Liver (tissue), 3 donors: Measurements from ENCODE around the gene PROCA1.

ENCODE experiments used
- CTCF ChIP-seq: fragments of 150-350 bp; IDR thresholded peaks from 2 replicates; pipeline ENCODE4 v1.5.1; 2017; ENCODE audit warnings: improper control_type of control experiment, low read depth, low read length; ENCODE audit not compliant: missing input control
- EGR1 ChIP-seq, 2 donors: IDR thresholded peaks; 2 replicates each; pipeline ENCODE4 v1.6.1; 2016 to 2018; ENCODE audit warnings: antibody characterized with exemption in 2 of 2, low read depth in 2 of 2
- FOXA1 ChIP-seq: IDR thresholded peaks from 2 replicates; pipeline ENCODE4 v1.6.1; 2016; ENCODE audit warnings: antibody characterized with exemption
- GABPA ChIP-seq, 2 donors: IDR thresholded peaks in 1 of 2; conservative IDR thresholded peaks in 1 of 2; 2 replicates each; pipeline ENCODE4 v1.6.1; 2016; ENCODE audit warnings: antibody characterized with exemption in 2 of 2, mild to moderate bottlenecking in 1 of 2, moderate library complexity in 1 of 2
- HNF4A ChIP-seq, 2 donors: conservative IDR thresholded peaks; 2 replicates each; pipeline ENCODE4 v1.6.1; 2016; ENCODE audit warnings: antibody characterized with exemption in 2 of 2, mild to moderate bottlenecking in 2 of 2
- HNF4G ChIP-seq: IDR thresholded peaks from 2 replicates; pipeline ENCODE4 v1.6.1; 2016; ENCODE audit warnings: antibody characterized with exemption
- MAX ChIP-seq: IDR thresholded peaks from 2 replicates; pipeline ENCODE4 v1.6.1; 2016; ENCODE audit warnings: antibody characterized with exemption
- RAD21 ChIP-seq, 2 donors: IDR thresholded peaks; 2 replicates each; pipeline ENCODE4 v1.6.1; 2016; ENCODE audit warnings: antibody characterized with exemption in 2 of 2, mild to moderate bottlenecking in 2 of 2
- REST ChIP-seq: IDR thresholded peaks from 2 replicates; pipeline ENCODE4 v1.6.1; 2016; ENCODE audit warnings: antibody characterized with exemption, mild to moderate bottlenecking
- RXRA ChIP-seq, 2 donors: IDR thresholded peaks; 2 replicates each; pipeline ENCODE4 v1.6.1; 2017 to 2018; ENCODE audit warnings: antibody characterized with exemption in 2 of 2, mild to moderate bottlenecking in 1 of 2
- SP1 ChIP-seq: IDR thresholded peaks from 2 replicates; pipeline ENCODE4 v1.6.1; 2018; ENCODE audit warnings: antibody characterized with exemption, mild to moderate bottlenecking
- TAF1 ChIP-seq: conservative IDR thresholded peaks from 2 replicates; pipeline ENCODE4 v1.6.1; 2016; ENCODE audit warnings: antibody characterized with exemption, mild to moderate bottlenecking
- ZBTB33 ChIP-seq: IDR thresholded peaks from 2 replicates; pipeline ENCODE4 v1.6.1; 2016; ENCODE audit warnings: antibody characterized with exemption
- donor health status: healthy.
- donor health status: healthy.

- TF ChIP-seq RAD21 (IDR thresholded peaks at IDR 0.05) (no peak), MAX (no peak), EGR1 (IDR thresholded peaks at IDR 0.05; ENCODE audit: low read depth in 2 of 2) (no peak), CTCF (no peak), TAF1 (no peak), GABPA (IDR thresholded peaks at IDR 0.05 in 1 of 2, conservative IDR thresholded peaks at IDR 0.05 in 1 of 2) (no peak), RXRA (IDR thresholded peaks at IDR 0.05) (no peak), ZBTB33 (no peak), REST (no peak), HNF4G (no peak), FOXA1 (no peak), SP1 (no peak), HNF4A (conservative IDR thresholded peaks at IDR 0.05) (no peak)
Measured at GRCh38 chr17:28657756-28658155, 53.9 kb downstream of the PROCA1 start.
